Measurements from ENCODE around the gene STYXL1.
"Not testable (repeated sequence)": the region's sequence is repeated elsewhere in the genome, so short reads cannot be mapped to it uniquely, and the experiment has no call there.

The STYXL1 gene, protein sequence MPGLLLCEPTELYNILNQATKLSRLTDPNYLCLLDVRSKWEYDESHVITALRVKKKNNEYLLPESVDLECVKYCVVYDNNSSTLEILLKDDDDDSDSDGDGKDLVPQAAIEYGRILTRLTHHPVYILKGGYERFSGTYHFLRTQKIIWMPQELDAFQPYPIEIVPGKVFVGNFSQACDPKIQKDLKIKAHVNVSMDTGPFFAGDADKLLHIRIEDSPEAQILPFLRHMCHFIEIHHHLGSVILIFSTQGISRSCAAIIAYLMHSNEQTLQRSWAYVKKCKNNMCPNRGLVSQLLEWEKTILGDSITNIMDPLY

DNA sequence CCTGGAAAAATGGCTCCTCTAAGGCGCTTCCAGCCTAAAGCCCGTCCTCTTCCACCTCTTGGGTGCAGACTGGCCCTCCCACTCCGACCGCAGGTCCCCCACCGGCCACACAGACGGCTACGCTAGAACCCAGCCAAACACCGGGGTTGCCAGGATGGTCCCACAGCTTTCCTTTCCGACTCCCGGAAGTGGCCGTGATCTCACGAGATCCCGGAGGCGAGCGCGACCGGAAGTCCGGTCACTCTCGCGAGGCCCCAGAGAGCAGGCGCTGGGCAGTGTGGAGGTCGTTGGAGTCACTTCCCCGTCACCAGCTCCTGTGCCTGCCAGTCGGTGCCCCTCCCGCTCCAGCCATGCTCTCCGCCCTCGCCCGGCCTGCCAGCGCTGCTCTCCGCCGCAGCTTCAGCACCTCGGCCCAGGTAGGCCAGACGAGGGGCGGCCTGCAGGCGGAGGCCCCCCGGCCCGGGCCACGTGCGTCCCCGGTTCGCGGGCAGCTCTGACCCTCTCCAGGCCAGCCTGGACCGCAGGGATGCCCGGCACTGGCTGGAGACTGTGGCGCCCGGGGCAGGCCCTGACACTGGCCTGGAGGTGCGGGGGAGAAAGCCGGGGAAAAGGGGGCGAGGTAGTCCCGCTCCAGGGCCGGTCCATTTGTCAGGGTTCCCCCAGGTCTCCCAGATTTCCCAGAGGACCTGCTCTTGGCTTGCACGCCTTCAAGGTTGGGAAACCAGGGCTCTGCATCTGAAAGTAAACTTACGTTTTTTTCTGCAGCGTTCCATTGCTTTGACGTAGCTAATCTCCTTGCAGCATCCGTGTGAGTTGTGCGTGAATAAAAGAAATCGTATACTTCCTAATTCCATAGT is at the start of gene STYXL1, which contains the start of gene MDH2:
STYXL1 (minus strand) TSS at position 190 of the 857 bp plus-strand sequence. CDS start 17,477 bp downstream, outside the sequence.
MDH2 (plus strand) TSS at position 296 of the 857 bp plus-strand sequence; CDS start at position 351, 55 bp downstream.
- peaks cover 13% of the 10 kb centered on the region; the same call in 1 of the 2 replicates for H3K4me1 ChIP-seq (ENCODE audit: insufficient read depth, low read length)
- H3K9me3 ChIP-seq (ENCODE audit: control insufficient read depth, insufficient read depth, low read length), result no peaks in the 10 kb centered on the region
- peaks cover 14% of the 10 kb centered on the region for H3K36me3 ChIP-seq (ENCODE audit: insufficient read depth, low read length)
- peak within 1 kb of the TSS; percentile 98 for H3K9ac ChIP-seq (ENCODE audit: low read depth, low read length)

DNA sequence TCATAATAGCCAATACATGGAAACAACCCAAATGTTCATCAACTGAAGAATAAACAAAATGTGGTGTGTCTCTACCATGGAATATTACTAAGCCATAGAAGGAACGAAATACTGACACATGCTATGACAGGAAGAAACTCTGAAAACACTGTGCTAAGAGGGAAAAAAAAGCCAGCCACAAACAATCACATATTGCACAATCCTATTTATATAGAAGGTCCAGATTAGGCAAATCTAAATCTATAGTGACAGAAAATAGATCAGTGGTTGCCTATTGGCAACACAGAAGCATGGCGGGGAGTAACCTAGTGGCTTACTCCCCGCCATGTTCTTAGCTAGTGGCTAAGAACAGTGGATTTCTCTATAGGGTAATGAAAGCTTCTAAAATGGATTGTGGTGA is 48.1 kb upstream of the STYXL1 start:
- no peaks in the 10 kb centered on the region for H3K9me3 ChIP-seq (ENCODE audit: control insufficient read depth, insufficient read depth, low read length)
- H3K4me1 ChIP-seq (ENCODE audit: insufficient read depth, low read length), result no peaks in the 10 kb centered on the region
- no peaks in the 10 kb centered on the region for H3K36me3 ChIP-seq (ENCODE audit: insufficient read depth, low read length)
- H3K9ac ChIP-seq (ENCODE audit: low read depth, low read length), result no peak overlapping the region

DNA sequence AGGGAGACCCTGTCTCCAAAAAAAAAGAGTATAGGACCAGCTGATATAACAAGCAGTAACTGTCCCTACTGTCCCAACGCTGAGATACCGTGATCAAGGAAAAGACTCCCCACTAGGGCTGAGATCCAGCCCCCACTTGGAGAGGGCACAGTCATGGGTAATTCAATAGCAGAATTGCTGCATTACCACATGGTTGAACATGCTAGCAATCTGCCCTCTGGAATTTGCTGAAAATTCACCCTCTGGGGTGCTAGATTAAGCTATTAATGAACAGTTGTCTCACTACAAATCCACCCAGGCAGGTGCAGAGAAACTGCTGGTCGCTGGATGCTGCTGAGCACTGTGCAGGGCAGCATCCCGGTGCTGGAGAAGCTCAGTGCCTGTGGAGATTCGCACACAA is 46.5 kb upstream of the STYXL1 start:
- H3K4me1 ChIP-seq (ENCODE audit: insufficient read depth, low read length); H3K36me3 ChIP-seq (ENCODE audit: insufficient read depth, low read length); H3K9ac ChIP-seq (ENCODE audit: low read depth, low read length); H3K9me3 ChIP-seq (ENCODE audit: control insufficient read depth, insufficient read depth, low read length): not testable (repeated sequence)

DNA sequence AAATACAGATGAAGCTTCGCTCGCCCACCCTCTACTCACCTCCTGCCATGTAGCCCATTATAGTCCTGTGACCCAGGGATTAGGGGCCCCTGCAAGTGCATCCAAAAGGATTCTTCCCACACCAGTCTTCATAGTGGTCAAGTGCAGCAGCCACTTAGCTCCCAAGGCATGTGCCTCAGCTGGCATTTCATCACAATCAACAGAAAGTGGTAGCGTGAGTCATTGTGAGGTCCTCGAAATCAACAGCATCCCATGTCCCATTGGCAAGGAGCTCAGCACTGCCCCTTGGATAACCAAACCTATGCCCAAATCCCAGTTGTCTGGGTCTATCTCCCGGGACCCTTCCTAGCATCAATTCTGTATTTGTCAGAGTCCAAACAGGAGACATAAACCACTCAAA is 45.7 kb upstream of the STYXL1 start:
- not testable (repeated sequence) for H3K9me3 ChIP-seq (ENCODE audit: control insufficient read depth, insufficient read depth, low read length); H3K36me3 ChIP-seq (ENCODE audit: insufficient read depth, low read length); H3K4me1 ChIP-seq (ENCODE audit: insufficient read depth, low read length); H3K9ac ChIP-seq (ENCODE audit: low read depth, low read length)

DNA sequence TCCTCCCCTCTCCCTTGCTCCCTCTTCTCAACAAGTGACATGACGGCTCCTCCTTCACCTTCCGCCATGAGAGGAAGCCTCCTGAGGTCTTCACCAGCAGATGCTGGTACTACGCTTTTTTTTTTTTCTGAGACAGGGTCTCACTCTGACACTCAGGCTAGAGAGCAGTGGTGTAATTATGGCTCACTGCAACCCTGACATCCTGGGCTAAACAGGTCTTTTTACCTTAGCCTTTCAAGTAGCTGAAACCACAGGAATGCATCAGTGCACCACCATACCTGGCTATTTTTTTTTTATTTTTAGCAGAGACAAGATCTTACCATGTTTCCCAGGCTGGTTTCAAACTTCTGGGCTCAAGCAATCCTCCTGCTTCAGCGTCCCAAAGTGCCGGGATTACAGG is 43.7 kb upstream of the STYXL1 start:
- no peaks in the 10 kb centered on the region for H3K36me3 ChIP-seq (ENCODE audit: insufficient read depth, low read length)
- no peaks in the 10 kb centered on the region for H3K4me1 ChIP-seq (ENCODE audit: insufficient read depth, low read length)
- no peaks in the 10 kb centered on the region for H3K9me3 ChIP-seq (ENCODE audit: control insufficient read depth, insufficient read depth, low read length)
- H3K9ac ChIP-seq (ENCODE audit: low read depth, low read length), result no peak overlapping the region

DNA sequence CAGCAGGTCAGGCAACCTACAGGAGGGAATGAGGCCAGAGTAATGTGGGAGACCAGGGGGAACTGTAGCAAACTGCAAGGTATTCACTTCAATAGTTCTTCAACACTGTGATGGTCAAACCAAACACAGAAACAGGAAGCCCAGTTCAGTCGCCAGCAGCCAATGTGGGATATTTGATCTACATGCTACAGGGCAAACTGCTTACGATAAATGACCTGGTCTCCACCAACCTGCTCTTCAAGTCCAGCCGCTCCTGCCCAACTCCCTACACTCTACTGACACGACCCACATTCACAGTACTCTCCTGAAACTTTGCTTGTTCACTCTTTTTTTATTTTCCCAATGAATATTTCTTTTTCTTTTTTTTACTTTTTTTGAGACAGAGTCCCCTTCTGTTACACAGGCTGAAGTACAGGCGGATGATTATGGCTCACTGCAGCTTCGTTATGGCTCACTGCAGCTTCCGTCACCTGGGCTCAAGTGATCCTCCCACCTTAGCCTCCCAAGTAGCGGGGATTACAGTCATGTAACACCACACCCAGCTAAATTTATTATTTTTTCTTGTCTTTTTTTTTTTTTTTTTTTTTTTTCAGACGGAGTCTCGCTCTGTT is 42.2 kb upstream of the STYXL1 start:
- Histone ChIP-seq H3K4me1 (ENCODE audit: insufficient read depth, low read length) (no peaks in the 10 kb centered on the region), H3K9ac (ENCODE audit: low read depth, low read length) (no peak overlapping the region), H3K9me3 (ENCODE audit: control insufficient read depth, insufficient read depth, low read length) (no peaks in the 10 kb centered on the region), H3K36me3 (ENCODE audit: insufficient read depth, low read length) (no peaks in the 10 kb centered on the region)

DNA sequence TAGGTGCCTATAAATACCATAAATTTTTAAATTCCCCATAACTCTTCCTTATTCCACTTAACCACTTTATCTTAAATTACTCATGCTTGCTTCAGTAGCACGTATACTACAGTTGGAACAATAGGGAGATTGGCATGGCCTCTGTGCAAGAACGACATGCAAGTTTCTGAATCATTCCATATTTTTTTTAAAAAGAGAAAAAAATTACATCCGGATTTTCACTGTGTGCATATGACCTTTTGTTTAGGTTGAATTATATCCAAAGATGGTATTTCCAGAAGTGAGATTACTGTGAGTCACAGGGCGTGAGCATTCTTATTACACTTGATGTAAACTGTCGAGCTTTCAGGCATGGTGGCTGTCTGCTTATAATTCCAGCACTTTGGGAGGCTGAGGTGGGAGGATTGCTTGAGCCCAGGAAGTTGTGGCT is 39.6 kb upstream of the STYXL1 start:
- not testable (repeated sequence) for H3K36me3 ChIP-seq (ENCODE audit: insufficient read depth, low read length); H3K4me1 ChIP-seq (ENCODE audit: insufficient read depth, low read length); H3K9ac ChIP-seq (ENCODE audit: low read depth, low read length); H3K9me3 ChIP-seq (ENCODE audit: control insufficient read depth, insufficient read depth, low read length)

DNA sequence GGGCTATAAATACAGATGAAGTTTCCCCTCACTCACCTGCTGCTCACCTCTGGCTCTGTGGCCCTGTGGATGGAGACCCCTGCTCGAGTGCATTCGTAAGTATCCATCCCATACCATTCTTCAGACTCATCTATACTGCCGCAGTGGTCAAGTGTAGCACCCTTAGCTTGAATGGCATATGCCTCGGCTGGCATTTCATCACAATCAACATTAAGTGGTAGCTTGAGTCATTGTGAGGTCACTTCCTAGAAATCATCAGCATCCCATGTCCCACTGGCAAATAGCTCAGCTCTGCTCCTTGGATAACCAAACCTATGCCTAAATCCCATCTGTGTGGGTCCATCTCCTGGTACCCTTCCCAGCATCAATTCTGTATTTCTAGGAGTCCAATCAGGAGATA is 38.3 kb upstream of the STYXL1 start:
- Histone ChIP-seq H3K4me1 (ENCODE audit: insufficient read depth, low read length) (no peaks in the 10 kb centered on the region), H3K9me3 (ENCODE audit: control insufficient read depth, insufficient read depth, low read length) (no peaks in the 10 kb centered on the region), H3K36me3 (ENCODE audit: insufficient read depth, low read length) (no peaks in the 10 kb centered on the region)

DNA sequence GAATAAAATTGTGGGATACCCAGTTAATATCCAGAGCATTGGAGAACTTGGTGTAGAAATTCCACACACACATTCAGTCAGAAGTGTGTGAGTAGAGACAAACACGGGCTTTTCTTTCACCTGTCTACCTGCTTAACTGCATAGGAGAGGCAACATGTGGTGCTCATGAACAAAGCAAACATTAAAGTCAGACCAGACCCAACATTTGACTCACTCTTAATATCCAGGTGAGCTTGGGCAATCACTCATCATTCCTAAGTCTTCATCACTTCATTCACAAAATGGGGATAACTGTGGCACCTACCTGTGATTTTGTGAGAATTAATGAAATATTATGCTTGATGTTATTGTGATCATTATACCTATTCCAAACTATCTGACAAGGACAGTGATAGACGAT is 36.3 kb upstream of the STYXL1 start:
- H3K9me3 ChIP-seq (ENCODE audit: control insufficient read depth, insufficient read depth, low read length); H3K4me1 ChIP-seq (ENCODE audit: insufficient read depth, low read length); H3K9ac ChIP-seq (ENCODE audit: low read depth, low read length); H3K36me3 ChIP-seq (ENCODE audit: insufficient read depth, low read length): not testable (repeated sequence)

More for the DNA sequence above, 38.3 kb upstream of the STYXL1 start:
- H3K9ac ChIP-seq (ENCODE audit: low read depth, low read length), result no peak overlapping the region

DNA sequence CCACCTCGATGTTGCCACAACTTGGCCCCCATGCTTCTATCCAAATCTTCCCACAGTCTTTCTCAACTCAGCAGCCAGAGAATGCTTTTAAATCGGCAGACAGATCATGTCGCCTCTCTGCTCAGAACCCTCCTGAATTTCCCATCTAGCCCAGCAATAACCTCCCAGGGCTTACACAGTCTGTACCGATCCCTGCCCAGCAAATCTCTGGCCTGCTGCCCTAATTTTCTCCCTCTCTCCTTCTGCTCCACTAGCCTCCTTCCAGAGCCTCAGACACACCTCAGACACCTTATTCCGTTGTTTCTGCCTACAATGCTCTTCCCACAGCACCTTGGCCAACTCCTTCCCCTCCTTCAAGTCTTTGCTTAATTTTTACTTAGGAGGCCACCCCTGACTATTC is 32.4 kb upstream of the STYXL1 start:
- no peak overlapping the region for H3K9ac ChIP-seq (ENCODE audit: low read depth, low read length)
- H3K9me3 ChIP-seq (ENCODE audit: control insufficient read depth, insufficient read depth, low read length), result no peaks in the 10 kb centered on the region
- no peaks in the 10 kb centered on the region for H3K36me3 ChIP-seq (ENCODE audit: insufficient read depth, low read length)
- no peaks in the 10 kb centered on the region for H3K4me1 ChIP-seq (ENCODE audit: insufficient read depth, low read length)

DNA sequence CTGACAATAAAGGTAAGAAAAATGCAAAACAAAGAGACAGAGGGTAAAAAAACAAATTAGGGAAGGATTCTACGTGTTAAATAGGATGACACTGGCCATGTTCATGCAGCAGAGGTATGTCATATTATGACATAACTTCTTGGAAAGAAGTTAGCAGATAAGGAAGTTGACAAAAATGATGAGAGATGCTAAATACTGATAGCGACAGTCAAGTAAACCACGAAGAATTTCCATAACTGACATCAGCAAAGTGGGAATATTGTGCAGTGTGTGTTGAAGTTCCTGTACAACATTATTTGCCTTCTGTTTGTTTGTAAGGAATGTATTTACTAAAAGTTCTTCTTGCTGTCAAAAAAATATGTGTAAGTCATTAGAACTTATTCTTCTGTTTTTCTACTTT is 29.6 kb upstream of the STYXL1 start:
- no peak overlapping the region for H3K9ac ChIP-seq (ENCODE audit: low read depth, low read length)
- H3K36me3 ChIP-seq (ENCODE audit: insufficient read depth, low read length), result no peaks in the 10 kb centered on the region
- H3K9me3 ChIP-seq (ENCODE audit: control insufficient read depth, insufficient read depth, low read length), result no peaks in the 10 kb centered on the region
- no peaks in the 10 kb centered on the region for H3K4me1 ChIP-seq (ENCODE audit: insufficient read depth, low read length)

DNA sequence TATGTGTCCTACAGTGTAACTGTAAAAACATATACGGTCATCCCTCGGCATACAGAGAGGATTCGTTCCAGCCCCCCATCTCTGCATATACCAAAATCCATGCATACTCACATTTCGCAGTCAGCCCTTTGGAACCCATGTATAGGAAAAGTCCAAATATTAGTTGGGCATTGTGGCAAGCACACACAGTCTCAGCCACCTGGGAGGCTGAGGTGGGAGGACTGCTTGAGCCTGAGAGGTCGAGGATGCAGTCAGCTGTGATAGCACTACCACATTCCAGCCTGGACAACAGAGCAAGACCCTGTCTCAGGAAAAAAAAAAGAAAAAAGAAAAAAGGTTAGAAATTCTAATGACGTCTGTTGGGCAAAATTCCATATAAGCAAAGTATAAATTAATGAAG is 29.2 kb upstream of the STYXL1 start:
- Histone ChIP-seq H3K9me3 (ENCODE audit: control insufficient read depth, insufficient read depth, low read length) (no peaks in the 10 kb centered on the region), H3K9ac (ENCODE audit: low read depth, low read length) (no peak overlapping the region), H3K36me3 (ENCODE audit: insufficient read depth, low read length) (no peaks in the 10 kb centered on the region), H3K4me1 (ENCODE audit: insufficient read depth, low read length) (no peaks in the 10 kb centered on the region)

DNA sequence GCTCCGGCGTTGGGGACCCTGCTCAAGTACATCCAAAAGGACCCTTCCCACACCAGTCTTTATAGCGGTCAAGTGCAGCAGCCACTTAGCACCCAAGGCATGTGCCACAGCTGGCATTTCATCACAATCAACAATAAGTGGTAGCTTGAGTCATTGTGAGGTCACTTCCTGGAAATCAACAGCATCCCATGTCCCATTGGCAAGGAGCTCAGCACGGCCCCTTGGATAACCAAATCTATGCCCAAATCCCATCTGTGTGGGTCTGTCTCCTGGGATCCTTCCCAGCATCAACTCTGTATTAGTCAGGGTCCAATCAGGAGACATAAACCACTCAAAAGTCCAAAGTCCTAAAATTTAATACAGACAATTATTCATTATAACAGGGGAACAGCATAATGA is 27.2 kb upstream of the STYXL1 start:
- H3K9me3 ChIP-seq (ENCODE audit: control insufficient read depth, insufficient read depth, low read length), result no peaks in the 10 kb centered on the region
- no peaks in the 10 kb centered on the region for H3K36me3 ChIP-seq (ENCODE audit: insufficient read depth, low read length)
- no peak overlapping the region for H3K9ac ChIP-seq (ENCODE audit: low read depth, low read length)
- H3K4me1 ChIP-seq (ENCODE audit: insufficient read depth, low read length), result no peaks in the 10 kb centered on the region

DNA sequence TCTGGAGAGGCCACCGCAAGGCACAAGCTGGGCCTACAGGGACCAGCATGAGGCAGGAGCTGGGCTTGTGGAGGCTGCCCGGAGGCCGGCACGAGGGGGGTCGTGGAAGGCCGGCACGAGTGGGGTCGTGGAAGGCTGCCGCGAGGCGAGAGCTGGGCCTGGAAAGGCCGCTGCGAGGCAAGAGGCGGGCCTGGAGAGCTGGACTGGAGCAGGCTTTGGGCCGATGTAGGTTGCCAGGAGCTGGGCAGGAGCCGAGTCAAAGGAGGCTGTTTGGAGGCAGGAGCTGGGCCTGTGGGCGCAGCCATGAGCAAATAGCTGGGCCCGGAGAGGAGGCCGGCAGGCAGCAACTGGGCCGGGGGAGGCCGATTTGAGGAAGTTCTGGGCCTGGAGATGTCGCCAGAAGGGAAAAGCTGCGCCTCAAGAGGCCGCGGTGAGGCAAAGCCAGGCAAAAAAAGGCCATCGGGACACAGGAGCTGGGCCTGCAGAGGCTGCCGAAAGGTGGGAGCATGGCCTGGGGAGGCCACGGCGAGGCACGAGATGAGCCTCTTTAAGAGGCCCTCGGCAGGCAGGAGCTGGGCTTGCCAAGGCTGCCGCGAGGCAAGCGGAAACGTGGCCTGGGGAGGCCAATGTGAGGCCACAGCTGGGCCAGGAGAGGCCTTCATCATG is 26.6 kb upstream of the STYXL1 start:
- Histone ChIP-seq H3K9me3 (ENCODE audit: control insufficient read depth, insufficient read depth, low read length) (no peaks in the 10 kb centered on the region), H3K9ac (ENCODE audit: low read depth, low read length) (no peak overlapping the region), H3K36me3 (ENCODE audit: insufficient read depth, low read length) (no peaks in the 10 kb centered on the region), H3K4me1 (ENCODE audit: insufficient read depth, low read length) (no peaks in the 10 kb centered on the region)

Measured in ES-I3 (cell line).